ENCODE results near the gene IGIP. TPM values are rescaled to one million over a fixed set of nuclear protein-coding genes. Genes with fewer than 3 reads are reported as not detected.

IGIP gene
- total RNA-seq, 1 experiment from 2014 or later, result 2.5 TPM

- no peak for DNase-seq (ENCODE audit: low spot score)
- H3K4me3 ChIP-seq (ENCODE audit: low read depth, low read length, poor library complexity, severe bottlenecking), result no peak overlapping the region
- H3K9me3 ChIP-seq (ENCODE audit: low read depth, low read length, poor library complexity, severe bottlenecking), result no peaks in the 10 kb centered on the region
- TF ChIP-seq CTCF (conservative IDR thresholded peaks at IDR 0.05; ENCODE audit: low read depth, low read length), result no peak
- no peak for TF ChIP-seq EZH2 (IDR thresholded peaks at IDR 0.05; ENCODE audit: borderline replicate concordance, low read depth, low read length, poor library complexity, severe bottlenecking)
- no TSS peak for BruUV-seq (replicated peaks)
- peaks cover 44% of the 10 kb centered on the region for H3K4me1 ChIP-seq (ENCODE audit: insufficient read depth, low read length, poor library complexity, severe bottlenecking)
- H3K27me3 ChIP-seq (replicated peaks; ENCODE audit: insufficient read depth, low read depth, low read length, poor library complexity), result no peaks in the 10 kb centered on the region
- CTCF ChIA-PET, result interaction anchor here (0.7 kb wide), 1 partner anchor 410 kb away, joined by 3 read pairs; no protein-coding TSS in a partner anchor
- intact Hi-C loops (cut with micrococcal nuclease; ENCODE audit: unreplicated experiment), result no loop called here
- POLR2A ChIA-PET (ENCODE audit: low non-redundant PET), result no interaction called here
- no peaks in the 10 kb centered on the region for H3K36me3 ChIP-seq (ENCODE audit: insufficient read depth, low read length, poor library complexity, severe bottlenecking)
- no peak overlapping the region for H3K27ac ChIP-seq (ENCODE audit: low read depth, low read length, poor library complexity, severe bottlenecking)
Observed at GRCh38 chr5:140111859-140112551, 13.7 kb upstream of the IGIP start.

- Histone ChIP-seq H3K9me3 (ENCODE audit: low read depth, low read length, poor library complexity, severe bottlenecking) (no peaks in the 10 kb centered on the region), H3K4me1 (ENCODE audit: insufficient read depth, low read length, poor library complexity, severe bottlenecking) (peaks cover 39% of the 10 kb centered on the region), H3K27ac (ENCODE audit: low read depth, low read length, poor library complexity, severe bottlenecking) (no peak overlapping the region), H3K27me3 (replicated peaks; ENCODE audit: insufficient read depth, low read depth, low read length, poor library complexity) (no peaks in the 10 kb centered on the region), H3K4me3 (ENCODE audit: low read depth, low read length, poor library complexity, severe bottlenecking) (peak overlapping the region; percentile 73), H3K36me3 (ENCODE audit: insufficient read depth, low read length, poor library complexity, severe bottlenecking) (no peaks in the 10 kb centered on the region)
- POLR2A ChIA-PET (ENCODE audit: low non-redundant PET), result no interaction called here
- intact Hi-C loops (cut with micrococcal nuclease; ENCODE audit: unreplicated experiment), result no loop called here
- BruUV-seq (replicated peaks), result no TSS peak
- CTCF ChIA-PET, result interaction anchor here (0.7 kb wide), 1 partner anchor 411 kb away, joined by 3 read pairs; no protein-coding TSS in a partner anchor
- DNase-seq (ENCODE audit: low spot score), result peak; percentile 39
- no peak for TF ChIP-seq CTCF (conservative IDR thresholded peaks at IDR 0.05; ENCODE audit: low read depth, low read length)
Observed at GRCh38 chr5:140112685-140113179, 13.0 kb upstream of the IGIP start.

GRCh38 chr5:140113180-140113698, 12.5 kb upstream of the IGIP start:
- BruUV-seq (replicated peaks), result no TSS peak
- Histone ChIP-seq H3K27ac (ENCODE audit: low read depth, low read length, poor library complexity, severe bottlenecking) (peak overlapping the region; percentile 87), H3K27me3 (replicated peaks; ENCODE audit: insufficient read depth, low read depth, low read length, poor library complexity) (no peaks in the 10 kb centered on the region), H3K4me3 (ENCODE audit: low read depth, low read length, poor library complexity, severe bottlenecking) (peak overlapping the region; percentile 73), H3K4me1 (ENCODE audit: insufficient read depth, low read length, poor library complexity, severe bottlenecking) (peaks cover 43% of the 10 kb centered on the region), H3K36me3 (ENCODE audit: insufficient read depth, low read length, poor library complexity, severe bottlenecking) (no peaks in the 10 kb centered on the region), H3K9me3 (ENCODE audit: low read depth, low read length, poor library complexity, severe bottlenecking) (no peaks in the 10 kb centered on the region)
- ChIA-PET CTCF (no interaction called here), POLR2A (ENCODE audit: low non-redundant PET) (no interaction called here)
- intact Hi-C loops (cut with micrococcal nuclease; ENCODE audit: unreplicated experiment), result no loop called here
- TF ChIP-seq EZH2 (IDR thresholded peaks at IDR 0.05; ENCODE audit: borderline replicate concordance, low read depth, low read length, poor library complexity, severe bottlenecking) (no peak), CTCF (conservative IDR thresholded peaks at IDR 0.05; ENCODE audit: low read depth, low read length) (no peak)
- DNase-seq (ENCODE audit: low spot score), result no peak
